DMS153 (cell line): ENCODE data around the gene CDRT4.
"Not testable (repeated sequence)": the region's sequence is repeated elsewhere in the genome, so short reads cannot be mapped to it uniquely, and the experiment has no call there.

Experiments used
- DNase-seq: peaks from one replicate; lab custom pipeline; 2025; lab: John Stamatoyannopoulos, UW

The CDRT4 gene

DNA sequence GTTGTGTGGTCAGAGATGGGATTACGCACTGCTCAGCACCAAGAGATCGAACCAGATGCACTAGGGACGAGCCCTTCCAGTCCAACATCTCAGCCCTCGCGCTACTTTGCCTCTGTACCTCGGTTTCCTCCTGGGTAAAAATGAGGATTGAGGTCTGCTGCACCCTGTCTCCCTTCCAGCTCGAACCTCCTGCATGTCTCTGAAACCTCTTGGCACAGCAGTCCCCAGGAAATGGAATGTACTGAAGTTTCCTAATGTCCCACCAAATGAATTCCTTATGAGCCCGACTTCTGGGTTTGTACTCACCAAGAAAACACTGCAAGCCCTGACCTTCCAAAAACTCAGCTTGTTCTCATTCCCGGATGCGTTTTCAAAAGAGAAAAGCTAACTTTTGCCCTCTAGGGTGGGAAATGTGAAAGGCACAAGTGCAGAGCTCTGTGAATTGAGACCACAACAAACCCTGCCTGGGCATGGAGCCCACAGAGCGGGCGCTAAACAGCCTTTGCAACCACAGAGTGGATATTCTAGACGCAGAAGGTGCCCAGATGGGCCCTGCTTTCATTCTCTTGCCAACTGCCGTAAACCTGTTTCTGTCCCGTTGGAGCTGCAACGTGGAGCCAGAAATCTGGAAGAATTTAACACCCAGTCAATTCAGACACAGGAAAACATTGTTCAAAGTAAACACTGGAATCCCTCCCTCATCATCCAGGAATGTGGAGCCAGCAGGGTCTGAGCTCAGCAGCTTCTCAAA, 10.3 kb downstream of the CDRT4 start:
- DNase-seq: no peak

DNA sequence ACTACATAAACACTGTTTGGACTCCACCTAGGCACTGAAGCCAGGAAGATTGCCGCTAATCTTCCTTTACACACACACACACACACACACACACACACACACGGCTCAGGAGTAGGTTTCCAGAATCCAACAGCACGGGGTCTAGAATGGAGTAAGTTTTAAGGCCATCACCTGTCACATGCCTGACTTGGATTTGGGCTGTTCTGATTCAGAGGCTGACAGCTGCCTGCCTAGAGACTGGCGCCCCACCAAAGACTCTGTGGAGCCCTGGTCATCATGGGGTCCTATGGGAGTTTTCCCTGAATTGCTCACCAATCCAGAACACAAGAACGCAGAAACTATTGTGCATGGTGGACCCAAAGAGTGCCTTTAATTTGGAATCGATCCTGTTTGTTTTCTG, 10.9 kb downstream of the CDRT4 start:
- DNase-seq: no peak

DNA sequence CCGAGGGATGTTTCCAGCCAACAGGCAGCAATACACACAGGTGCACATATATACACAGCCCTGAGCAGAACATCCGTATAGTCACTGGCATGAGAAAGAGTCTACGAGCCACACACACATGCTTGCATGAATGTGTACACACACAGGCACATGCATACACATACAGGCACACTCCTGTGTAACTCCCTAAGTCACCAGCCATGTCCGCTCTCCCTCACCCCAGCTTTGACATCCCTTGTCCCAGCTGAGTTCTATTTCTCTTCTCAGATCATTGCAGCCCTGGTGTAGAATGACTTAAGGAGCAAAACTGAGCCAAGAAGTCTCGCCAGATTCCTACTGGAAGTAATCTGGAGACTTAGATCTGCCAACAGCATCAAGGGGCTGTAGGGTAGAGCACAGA, 13.1 kb downstream of the CDRT4 start:
- DNase-seq: no peak

DNA sequence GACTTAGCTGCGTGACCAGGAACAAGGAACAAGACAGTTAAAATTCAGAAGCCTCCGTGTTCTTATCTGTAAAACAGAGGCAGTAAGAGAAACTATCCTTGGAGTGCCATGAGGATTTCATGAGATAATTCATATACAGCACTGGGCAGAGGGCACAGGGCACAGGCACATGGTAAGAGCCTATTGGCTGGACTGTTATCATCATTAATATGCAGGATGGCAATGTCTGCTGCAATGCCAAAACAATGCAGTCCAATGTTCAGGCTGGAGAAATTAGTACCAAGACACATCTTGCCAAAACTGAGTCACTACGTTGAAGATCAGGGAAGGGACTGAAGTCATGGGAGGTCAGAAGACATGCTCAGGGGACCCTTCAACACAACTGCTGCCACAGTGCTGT, 13.6 kb downstream of the CDRT4 start:
- no peak for DNase-seq

DNA sequence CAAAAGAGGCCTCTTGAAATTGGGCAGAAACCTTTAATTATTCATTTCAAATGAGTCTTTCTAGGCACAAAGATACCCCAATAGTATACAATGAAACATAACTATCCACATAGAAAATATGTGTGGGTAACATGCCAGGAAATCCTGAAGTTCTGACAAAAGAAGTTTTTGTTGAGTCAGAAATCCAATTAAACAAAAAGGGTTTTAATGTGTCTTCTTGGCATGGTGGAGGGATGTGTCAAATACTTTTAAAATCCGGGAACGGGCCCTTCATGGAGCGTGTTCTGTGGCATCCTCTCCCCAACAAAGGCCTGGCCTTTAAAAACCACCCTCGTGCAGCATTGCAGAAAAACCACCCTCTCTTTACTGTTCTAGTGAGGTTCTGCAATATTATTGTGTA, 14.2 kb downstream of the CDRT4 start:
- DNase-seq: no peak

DNA sequence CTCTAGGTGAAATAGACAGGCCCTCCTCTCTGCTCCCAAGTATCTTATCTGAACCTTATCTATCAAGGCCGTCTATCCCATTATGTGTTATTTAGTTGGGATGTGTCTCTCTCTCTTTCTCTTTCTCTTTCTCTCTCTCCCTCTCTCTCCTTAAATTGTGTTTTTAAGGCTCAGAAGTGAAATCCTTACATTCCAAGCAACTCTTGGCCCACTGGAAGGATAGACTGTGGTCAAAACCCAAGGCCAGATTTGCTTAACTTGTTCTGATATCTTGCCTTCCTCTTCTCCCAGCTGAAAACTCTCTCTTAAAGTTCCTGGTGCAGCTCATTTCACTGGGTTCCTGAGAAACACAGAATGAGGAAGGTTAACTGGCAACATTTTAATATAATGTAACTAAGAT, 14.7 kb downstream of the CDRT4 start:
- DNase-seq: no peak

DNA sequence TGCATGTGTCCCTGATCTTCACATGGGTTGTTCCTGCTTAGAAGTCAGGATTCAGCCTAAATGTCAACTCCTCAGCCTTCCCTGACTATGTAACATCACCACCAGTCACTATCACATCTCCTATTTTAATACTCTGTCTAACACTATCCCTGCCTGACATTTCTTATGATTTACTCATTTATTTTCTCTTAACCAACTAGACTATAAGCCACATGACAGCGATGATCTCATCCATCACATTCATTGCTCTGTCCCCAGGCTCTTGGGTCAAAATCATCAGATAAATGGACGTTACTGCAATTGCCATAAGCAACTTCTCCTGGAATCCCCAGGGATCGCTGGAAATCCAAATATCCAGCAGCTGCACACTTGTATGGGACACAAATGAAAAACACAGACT, 15.7 kb downstream of the CDRT4 start:
- no peak for DNase-seq

DNA sequence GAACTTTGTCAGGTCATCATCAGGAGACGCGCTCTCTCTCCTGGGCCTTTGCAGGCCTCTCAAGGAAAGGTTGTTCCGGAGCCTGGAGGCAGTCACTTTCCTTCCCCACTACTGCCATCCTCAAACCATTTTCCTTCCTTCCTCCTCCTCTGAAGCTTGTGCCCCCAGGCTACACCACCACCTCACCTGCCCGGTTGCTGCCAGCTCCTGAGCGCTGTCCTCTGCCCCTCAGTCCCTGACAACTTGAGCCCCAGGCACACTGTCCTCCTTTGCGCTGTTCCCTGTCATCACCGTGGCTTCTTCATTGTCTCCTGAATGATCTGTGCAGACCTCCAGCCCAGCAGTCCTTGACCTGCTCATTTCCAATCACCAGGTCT, 18.9 kb downstream of the CDRT4 start:
- DNase-seq: no peak

DNA sequence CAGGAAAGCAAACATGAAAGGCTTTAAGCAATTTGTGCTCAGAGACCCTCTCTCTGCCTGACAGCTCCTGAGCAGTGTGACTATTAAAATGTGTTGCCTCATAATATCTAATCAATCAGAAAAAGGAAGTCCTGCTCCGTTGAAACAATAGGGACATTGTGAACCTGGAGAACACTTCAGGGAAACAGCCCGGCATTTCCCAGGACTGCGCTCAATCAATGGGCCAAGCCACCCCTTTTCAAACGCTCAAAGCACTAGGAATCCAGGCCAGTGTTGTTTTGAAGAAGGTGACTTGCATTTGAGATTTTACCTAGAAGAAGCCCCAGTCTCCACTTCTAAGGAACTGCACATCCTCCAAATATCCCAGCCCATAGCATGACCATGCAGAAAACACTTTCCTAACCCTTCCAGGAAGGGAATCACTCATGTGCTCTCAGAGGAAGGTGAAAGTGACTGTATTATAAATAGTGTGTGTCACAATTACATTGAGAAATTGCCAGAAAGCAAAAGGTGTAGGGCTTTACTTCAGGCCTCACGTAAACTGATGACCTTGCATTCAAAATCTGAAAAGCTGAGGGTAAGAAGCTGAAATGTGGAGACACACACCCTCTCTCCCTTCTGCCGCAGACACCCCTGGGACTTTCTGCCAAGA, 19.4 kb downstream of the CDRT4 start:
- DNase-seq: no peak

DNA sequence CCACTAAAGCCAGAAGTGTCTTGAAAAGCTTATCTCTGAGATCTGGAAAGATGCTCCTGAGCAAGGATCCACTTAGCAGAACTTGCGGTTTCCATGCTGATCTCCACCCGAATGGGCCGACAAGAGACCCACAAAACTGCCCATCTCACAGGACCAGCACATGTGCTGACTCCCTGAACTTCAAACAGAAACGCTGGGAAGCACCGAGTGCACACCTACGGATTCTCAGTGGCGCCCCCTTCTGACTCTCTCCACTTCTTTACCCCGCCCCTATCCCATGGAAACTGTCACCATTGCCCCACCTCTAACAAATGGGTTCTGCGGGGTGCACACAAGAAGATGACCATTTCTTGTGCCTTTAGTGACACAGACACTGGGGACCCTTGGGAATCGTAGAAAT, 21.4 kb downstream of the CDRT4 start:
- no peak for DNase-seq

DNA sequence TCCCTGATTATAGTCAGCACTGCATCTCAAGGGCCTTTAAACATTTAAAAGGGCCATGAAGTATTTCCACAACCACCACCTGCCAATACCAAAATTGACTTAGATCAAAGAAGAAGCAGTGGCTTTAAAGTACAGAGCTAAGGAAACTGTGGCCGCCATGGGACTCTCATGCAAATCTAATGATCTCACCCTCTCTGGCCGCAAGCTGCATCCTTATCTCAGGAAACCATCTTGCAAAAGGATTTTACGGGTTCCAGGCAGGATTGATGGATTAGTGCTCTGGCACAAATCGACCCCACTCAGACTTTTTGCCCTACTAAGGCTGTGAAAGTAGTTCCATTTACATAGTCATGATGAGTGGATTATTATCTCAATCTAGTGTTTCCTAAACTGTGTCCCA, 22.6 kb downstream of the CDRT4 start:
- no peak for DNase-seq

DNA sequence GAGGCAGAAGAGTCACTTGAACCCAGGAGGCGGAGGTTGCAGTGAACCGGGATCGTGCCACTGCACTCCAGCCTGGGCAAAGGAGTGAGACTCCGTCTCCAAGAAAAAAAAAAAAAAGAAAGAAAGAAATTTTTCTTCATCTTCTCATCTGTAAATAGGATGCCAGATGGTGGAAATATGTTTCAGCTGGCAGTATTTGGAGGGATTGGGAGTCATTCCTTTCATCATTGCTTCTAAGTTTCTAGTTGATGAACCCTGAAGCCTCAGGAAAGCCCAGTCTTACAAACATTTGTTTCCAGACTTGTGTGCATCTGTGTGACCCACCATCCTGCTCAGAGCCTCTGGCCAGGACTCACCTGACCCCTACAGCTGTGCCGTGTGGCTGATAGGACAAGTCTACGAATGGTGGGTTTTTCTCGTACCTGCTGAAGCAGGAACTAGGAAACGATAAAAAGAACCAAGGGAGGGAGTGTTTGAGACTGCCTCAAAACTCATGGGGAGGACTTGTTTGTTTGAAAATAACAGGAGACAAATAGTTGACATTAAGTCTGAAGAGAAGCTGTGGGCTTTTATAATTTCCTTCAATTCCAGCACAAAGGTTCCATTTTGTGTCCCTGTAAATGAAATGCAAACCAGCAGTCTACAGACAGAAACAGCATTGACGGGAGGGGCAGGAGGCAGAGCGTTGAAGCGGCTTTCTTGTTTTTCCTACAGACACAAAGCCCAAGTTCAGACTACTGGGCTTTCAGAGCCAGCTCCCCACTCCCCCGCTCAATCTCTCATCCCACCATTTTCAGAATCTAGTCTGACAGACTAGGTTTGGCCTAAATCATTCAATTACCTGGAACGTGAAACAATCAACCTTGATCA, 24.9 kb downstream of the CDRT4 start:
- no peak for DNase-seq

DNA sequence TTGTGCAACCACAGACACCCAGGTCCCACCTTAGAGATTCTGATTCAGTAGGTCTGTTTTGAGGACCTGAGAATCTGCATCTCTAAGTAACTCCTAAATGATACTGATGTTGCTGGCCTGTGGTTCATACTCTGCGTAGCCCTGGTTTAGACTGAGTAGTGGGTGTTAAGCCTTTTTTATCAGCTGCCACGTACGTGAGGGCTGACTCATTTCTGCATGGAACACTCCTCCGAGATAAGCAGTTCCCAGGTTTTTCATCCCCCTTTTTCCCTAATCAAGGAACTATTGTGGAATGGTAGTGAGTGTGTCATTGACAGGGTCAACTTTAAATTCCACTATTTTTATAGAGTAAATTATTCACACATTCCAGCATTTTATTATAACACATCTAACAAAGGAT, 26.1 kb downstream of the CDRT4 start:
- no peak for DNase-seq

DNA sequence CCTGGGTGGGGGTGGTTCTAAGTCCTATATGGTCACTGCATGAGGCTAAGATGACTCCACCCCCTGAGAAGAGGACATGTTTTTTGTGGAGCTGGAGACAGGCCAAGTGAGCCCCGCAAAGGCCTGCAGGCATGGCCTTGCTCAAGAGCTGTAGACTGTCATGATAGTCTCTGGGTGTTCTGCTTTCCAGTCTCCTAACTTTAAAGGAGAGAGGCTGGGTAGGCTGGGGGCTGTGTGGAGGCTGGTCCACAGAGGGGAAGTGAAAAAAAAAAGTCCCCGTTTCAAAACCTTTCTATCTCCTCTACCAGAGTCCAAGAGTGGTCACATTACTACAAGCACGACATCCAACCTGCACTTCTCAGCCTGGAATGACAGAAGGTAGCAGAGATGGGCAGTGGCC, 27.1 kb downstream of the CDRT4 start:
- DNase-seq: no peak

DNA sequence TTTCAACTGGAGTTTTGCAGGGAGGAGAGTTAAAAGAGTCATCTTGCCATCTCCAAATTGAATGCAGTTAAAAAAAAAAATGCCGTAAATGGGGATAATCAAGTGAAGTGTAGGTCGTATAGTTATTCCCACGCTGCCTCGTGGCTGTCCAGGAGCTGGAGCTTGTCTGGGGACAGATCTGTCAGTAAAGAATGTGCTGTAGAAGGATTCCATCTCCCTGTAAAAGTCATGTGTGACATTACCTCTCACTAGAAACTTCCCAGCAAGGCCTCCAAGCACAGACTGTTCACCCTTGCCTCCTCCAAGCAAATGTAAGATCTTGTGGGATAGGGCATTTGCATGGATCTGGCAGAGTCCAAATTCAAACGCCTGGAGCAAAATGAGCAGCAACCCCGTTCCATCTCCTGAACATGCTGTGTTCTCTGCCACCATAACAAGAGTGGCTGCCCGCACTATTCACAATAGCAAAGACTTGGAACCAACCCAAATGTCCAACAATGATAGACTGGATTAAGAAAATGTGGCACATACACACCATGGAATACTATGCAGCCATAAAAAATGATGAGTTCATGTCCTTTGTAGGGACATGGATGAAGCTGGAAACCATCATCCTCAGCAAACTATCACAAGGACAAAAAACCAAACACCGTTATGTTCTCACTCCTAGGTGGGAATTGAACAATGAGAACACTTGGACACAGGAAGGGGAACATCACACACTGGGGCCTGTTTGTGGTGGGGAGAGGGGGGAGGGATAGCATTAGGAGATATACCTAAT, 28.0 kb downstream of the CDRT4 start:
- DNase-seq: not testable (repeated sequence)

DNA sequence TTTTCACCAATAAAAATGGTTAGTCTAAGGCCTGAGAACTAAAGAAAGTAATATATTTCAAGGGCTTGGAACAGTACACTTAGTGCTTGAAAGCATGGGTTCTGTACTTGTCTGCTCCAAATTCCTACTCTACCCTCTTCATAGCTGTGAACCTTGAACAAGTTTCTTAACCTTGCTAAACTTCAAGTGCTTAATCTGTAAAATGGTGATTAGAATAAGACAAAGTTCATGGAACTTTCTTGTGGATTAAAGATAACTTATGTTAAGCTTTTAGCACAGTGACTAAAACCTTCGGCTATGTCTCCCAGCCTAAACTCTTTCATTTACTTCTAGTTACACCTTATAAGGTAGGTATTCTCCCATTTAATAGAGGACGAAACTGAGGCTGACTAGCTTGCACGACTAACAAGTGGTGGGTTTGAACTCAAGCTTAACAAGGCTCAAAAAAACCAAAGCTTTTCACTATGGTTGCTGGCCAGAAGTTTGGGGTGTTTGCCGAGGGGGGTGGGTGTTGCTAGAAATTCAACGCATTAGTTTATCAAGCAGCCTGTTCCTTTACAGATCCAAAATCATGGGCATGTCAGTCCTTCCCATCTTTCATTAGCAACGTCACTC, 28.8 kb downstream of the CDRT4 start:
- no peak for DNase-seq

DNA sequence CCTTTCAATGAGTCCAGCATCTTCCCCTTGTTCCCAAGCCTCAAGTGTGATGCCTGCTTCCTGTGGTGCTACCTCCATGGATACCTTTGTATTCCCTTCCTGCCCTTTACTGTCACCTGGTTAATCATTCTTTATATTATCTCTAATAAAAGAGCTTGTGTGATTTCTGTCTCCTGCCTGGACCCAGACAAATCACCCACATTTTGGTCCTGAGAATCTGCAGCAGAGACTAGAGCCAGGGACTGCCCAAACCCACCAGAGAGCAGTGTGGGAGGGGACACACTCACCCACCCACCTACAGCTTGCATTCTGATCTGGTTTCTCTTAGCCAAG, 30.2 kb downstream of the CDRT4 start:
- DNase-seq: no peak

DNA sequence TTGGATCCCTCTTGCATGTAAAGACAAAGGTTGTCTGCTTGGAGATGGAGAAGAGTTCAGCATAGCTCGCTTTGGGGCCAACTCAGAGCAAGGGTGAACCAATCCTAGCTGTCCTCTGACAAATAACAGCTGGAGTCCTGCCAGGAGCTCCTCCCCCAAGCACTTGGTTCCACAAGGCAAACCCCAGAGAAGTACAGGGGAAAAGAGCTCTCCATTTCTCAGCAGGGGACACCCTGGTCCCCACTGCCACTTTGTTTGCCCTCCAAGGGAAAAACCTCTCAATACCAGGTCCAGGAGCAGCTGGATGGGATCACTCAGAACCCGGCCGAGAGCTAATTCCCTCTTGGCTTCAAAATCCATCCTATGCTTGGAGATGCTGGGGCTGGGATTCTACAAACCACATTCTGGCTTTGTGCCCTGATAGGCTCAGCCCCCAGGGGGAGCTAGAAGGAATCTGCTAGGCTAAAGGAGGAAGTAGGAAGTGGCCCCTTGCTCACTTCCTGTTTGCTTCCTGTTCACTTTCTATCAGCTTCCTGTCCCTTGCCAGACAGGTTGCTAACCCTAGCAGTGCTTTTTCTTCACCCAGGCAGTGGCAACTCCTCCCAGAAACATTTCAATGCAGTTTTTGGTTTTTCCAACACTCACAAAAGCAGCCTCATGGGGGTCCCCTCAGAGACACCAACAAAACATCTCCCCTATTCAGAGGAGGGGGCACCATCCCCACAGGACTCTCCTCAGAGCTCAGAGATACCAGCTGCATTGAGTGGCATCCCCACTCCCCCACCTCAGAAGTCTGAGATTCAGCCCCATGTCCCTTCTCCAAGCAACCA, 30.7 kb downstream of the CDRT4 start:
- peak; percentile 63 for DNase-seq

DNA sequence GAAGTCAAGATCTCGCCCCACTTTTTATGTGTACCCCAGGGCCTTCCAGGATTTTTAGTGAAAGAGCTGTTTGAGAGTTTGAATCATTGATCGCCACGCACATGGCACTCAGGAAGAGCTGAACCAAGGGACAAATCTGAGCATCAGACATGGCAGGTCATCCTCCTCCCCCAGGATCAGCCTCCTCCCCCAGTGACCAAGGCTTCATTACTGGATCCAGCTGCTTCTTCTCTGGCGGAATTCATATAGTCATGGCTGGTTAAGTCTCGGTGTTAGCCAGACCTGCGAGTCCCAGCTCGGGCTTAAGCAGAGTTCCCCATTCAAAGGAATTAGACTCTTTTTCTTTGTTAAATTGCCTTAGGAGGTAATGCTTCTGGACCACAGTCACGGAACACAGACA, 32.5 kb downstream of the CDRT4 start:
- DNase-seq: no peak

DNA sequence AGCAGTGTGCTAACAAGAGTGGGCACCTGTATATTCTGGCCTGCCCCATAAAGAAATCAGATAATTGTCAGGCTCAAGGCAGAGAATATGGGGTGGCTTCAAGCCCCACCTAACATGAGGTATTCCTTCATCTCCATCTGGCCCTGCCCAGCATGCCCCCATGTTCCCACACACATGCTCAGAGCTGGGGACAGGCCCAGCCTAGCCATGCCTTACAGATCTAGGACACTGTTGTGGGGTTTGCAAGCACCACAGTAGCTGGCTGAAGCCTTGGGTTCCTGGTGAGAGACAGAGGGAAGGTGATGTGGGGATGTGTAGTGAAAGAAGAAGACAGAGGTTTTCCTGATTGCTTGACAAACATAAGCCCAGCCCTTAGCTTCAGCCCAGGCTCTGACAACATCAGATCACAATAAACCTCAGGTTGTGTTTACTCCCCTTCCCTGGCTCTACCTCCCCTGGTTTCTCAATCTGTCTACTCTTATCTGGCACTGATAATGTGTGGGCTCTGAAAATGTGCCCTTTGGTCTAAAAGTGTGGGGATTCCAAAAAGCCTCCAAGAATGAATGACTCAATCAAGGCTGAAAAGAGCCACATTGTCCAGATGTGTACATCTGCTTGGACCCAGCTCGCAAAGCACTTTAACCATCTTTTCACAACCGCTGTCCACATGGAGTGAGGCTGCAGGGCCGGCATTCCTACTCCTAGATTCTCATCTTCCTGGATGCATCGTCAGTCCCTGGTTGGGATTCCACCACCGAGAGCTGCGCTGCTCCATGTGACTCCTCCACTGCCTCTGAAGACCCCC, 34.4 kb downstream of the CDRT4 start:
- peak; percentile 8 for DNase-seq
